ENCODE results near the gene SYT1.

SYT1 gene

GRCh38 chr12:79006306-79006705 is 141.7 kb downstream of the SYT1 start:
- no peak overlapping the region for H3K4me3 ChIP-seq (ENCODE audit: low read depth, low read length)
- TF ChIP-seq POLR2A (IDR thresholded peaks at IDR 0.05; ENCODE audit: extremely low read depth, insufficient read length) (no peak), MAX (IDR thresholded peaks at IDR 0.05; ENCODE audit: low read depth, low read length) (no peak), MYC (IDR thresholded peaks at IDR 0.05; ENCODE audit: low read depth, low read length) (no peak), CTCF (IDR thresholded peaks at IDR 0.05; ENCODE audit: low read depth, low read length) (no peak)
- peak; percentile 9 for DNase-seq (ENCODE audit: low read depth)

- no peak for DNase-seq (ENCODE audit: low read depth)
- H3K4me3 ChIP-seq (ENCODE audit: low read depth, low read length): no peak overlapping the region
- no peak for TF ChIP-seq POLR2A (IDR thresholded peaks at IDR 0.05; ENCODE audit: extremely low read depth, insufficient read length)
- TF ChIP-seq CTCF (IDR thresholded peaks at IDR 0.05; ENCODE audit: low read depth, low read length): no peak
- TF ChIP-seq MAX (IDR thresholded peaks at IDR 0.05; ENCODE audit: low read depth, low read length): no peak
- no peak for TF ChIP-seq MYC (IDR thresholded peaks at IDR 0.05; ENCODE audit: low read depth, low read length)
Observed at GRCh38 chr12:79008591-79008990, 144.0 kb downstream of the SYT1 start.

- TF ChIP-seq MYC (IDR thresholded peaks at IDR 0.05; ENCODE audit: low read depth, low read length): no peak
- no peak for TF ChIP-seq MAX (IDR thresholded peaks at IDR 0.05; ENCODE audit: low read depth, low read length)
- TF ChIP-seq CTCF (IDR thresholded peaks at IDR 0.05; ENCODE audit: low read depth, low read length): no peak
- no peak for TF ChIP-seq POLR2A (IDR thresholded peaks at IDR 0.05; ENCODE audit: extremely low read depth, insufficient read length)
- DNase-seq (ENCODE audit: low read depth): no peak
- no peak overlapping the region for H3K4me3 ChIP-seq (ENCODE audit: low read depth, low read length)
Observed at GRCh38 chr12:79012636-79013035, 148.1 kb downstream of the SYT1 start.

GRCh38 chr12:79016181-79016580 is 151.6 kb downstream of the SYT1 start:
- no peak for TF ChIP-seq MYC (IDR thresholded peaks at IDR 0.05; ENCODE audit: low read depth, low read length)
- TF ChIP-seq MAX (IDR thresholded peaks at IDR 0.05; ENCODE audit: low read depth, low read length): no peak
- no peak for TF ChIP-seq CTCF (IDR thresholded peaks at IDR 0.05; ENCODE audit: low read depth, low read length)
- no peak overlapping the region for H3K4me3 ChIP-seq (ENCODE audit: low read depth, low read length)
- no peak for DNase-seq (ENCODE audit: low read depth)

- H3K4me3 ChIP-seq (ENCODE audit: low read depth, low read length): no peak overlapping the region
- TF ChIP-seq CTCF (IDR thresholded peaks at IDR 0.05; ENCODE audit: low read depth, low read length) (no peak), POLR2A (IDR thresholded peaks at IDR 0.05; ENCODE audit: extremely low read depth, insufficient read length) (no peak), MYC (IDR thresholded peaks at IDR 0.05; ENCODE audit: low read depth, low read length) (no peak), MAX (IDR thresholded peaks at IDR 0.05; ENCODE audit: low read depth, low read length) (no peak)
- DNase-seq (ENCODE audit: low read depth): no peak
Observed at GRCh38 chr12:79019672-79020071, 155.1 kb downstream of the SYT1 start.

GRCh38 chr12:79020106-79020505 is 155.5 kb downstream of the SYT1 start:
- no peak for TF ChIP-seq POLR2A (IDR thresholded peaks at IDR 0.05; ENCODE audit: extremely low read depth, insufficient read length)
- TF ChIP-seq CTCF (IDR thresholded peaks at IDR 0.05; ENCODE audit: low read depth, low read length): no peak
- no peak for TF ChIP-seq MYC (IDR thresholded peaks at IDR 0.05; ENCODE audit: low read depth, low read length)
- TF ChIP-seq MAX (IDR thresholded peaks at IDR 0.05; ENCODE audit: low read depth, low read length): no peak
- H3K4me3 ChIP-seq (ENCODE audit: low read depth, low read length): no peak overlapping the region
- DNase-seq (ENCODE audit: low read depth): no peak
